Measurements from ENCODE around the gene AMPH. TPM values are rescaled to one million over a fixed set of nuclear protein-coding genes. Genes with fewer than 3 reads are reported as not detected.
A peak's percentile ranks its signal among the peaks of the same experiment; 100 is the strongest.

Gene AMPH
- polyA plus RNA-seq, 1 experiment, result 1.5 TPM

- CTCF ChIA-PET, result interaction anchor here (0.8 to 3.0 kb wide), 3 partner anchors 11 to 269 kb away, joined by 3 to 11 read pairs (median 5); no protein-coding TSS in a partner anchor
- peak; percentile 51 for TF ChIP-seq CTCF (IDR thresholded peaks at IDR 0.05; ENCODE audit: insufficient read depth, low read depth, low read length)
- Histone ChIP-seq H3K4me3 (ENCODE audit: low read depth, low read length) (no peak overlapping the region), H3K36me3 (ENCODE audit: control insufficient read depth, insufficient read depth, low read length) (no peaks in the 10 kb centered on the region), H3K27me3 (ENCODE audit: control insufficient read depth, insufficient read depth, low read length) (no peaks in the 10 kb centered on the region; the same call in 1 of the 2 replicates)
- no peak for DNase-seq (ENCODE audit: low read depth)
- POLR2A ChIA-PET, result no interaction called here
Observed at GRCh38 chr7:38374507-38374906, 256.7 kb downstream of the AMPH start.

GRCh38 chr7:38373155-38373554 lies 258.0 kb downstream of the AMPH start:
- no peaks in the 10 kb centered on the region for H3K36me3 ChIP-seq (ENCODE audit: control insufficient read depth, insufficient read depth, low read length)
- no peaks in the 10 kb centered on the region; the same call in 1 of the 2 replicates for H3K27me3 ChIP-seq (ENCODE audit: control insufficient read depth, insufficient read depth, low read length)
- no peak for TF ChIP-seq CTCF (IDR thresholded peaks at IDR 0.05; ENCODE audit: insufficient read depth, low read depth, low read length)
- ChIA-PET POLR2A (no interaction called here), CTCF (no interaction called here)
- no peak overlapping the region for H3K4me3 ChIP-seq (ENCODE audit: low read depth, low read length)
- no peak for DNase-seq (ENCODE audit: low read depth)

GRCh38 chr7:38372290-38372689 lies 258.9 kb downstream of the AMPH start:
- H3K36me3 ChIP-seq (ENCODE audit: control insufficient read depth, insufficient read depth, low read length), result no peaks in the 10 kb centered on the region
- ChIA-PET POLR2A (no interaction called here), CTCF (no interaction called here)
- no peaks in the 10 kb centered on the region; the same call in 1 of the 2 replicates for H3K27me3 ChIP-seq (ENCODE audit: control insufficient read depth, insufficient read depth, low read length)
- no peak for TF ChIP-seq CTCF (IDR thresholded peaks at IDR 0.05; ENCODE audit: insufficient read depth, low read depth, low read length)
- H3K4me3 ChIP-seq (ENCODE audit: low read depth, low read length), result no peak overlapping the region
- no peak for DNase-seq (ENCODE audit: low read depth)

GRCh38 chr7:38369816-38370493 lies 261.2 kb downstream of the AMPH start:
- H3K27me3 ChIP-seq (ENCODE audit: control insufficient read depth, insufficient read depth, low read length), result no peaks in the 10 kb centered on the region; the same call in 1 of the 2 replicates
- DNase-seq (ENCODE audit: low read depth), result no peak
- ChIA-PET POLR2A (no interaction called here), CTCF (interaction anchor here (0.6 to 4.6 kb wide), 32 partner anchors 9 to 468 kb away, joined by 3 to 77 read pairs (median 6); no protein-coding TSS in a partner anchor)
- H3K4me3 ChIP-seq (ENCODE audit: low read depth, low read length), result no peak overlapping the region
- TF ChIP-seq CTCF (IDR thresholded peaks at IDR 0.05; ENCODE audit: insufficient read depth, low read depth, low read length), result peak; percentile 94
- H3K36me3 ChIP-seq (ENCODE audit: control insufficient read depth, insufficient read depth, low read length), result no peaks in the 10 kb centered on the region

GRCh38 chr7:38368191-38368605 lies 263.0 kb downstream of the AMPH start:
- no peaks in the 10 kb centered on the region for H3K36me3 ChIP-seq (ENCODE audit: control insufficient read depth, insufficient read depth, low read length)
- DNase-seq (ENCODE audit: low read depth), result no peak
- POLR2A ChIA-PET, result no interaction called here
- peak; percentile 85 for TF ChIP-seq CTCF (IDR thresholded peaks at IDR 0.05; ENCODE audit: insufficient read depth, low read depth, low read length)
- H3K27me3 ChIP-seq (ENCODE audit: control insufficient read depth, insufficient read depth, low read length), result no peaks in the 10 kb centered on the region; the same call in 1 of the 2 replicates
- no peak overlapping the region for H3K4me3 ChIP-seq (ENCODE audit: low read depth, low read length)
- CTCF ChIA-PET, result interaction anchor here (0.6 to 4.6 kb wide), 21 partner anchors 11 to 308 kb away, joined by 3 to 77 read pairs (median 4); partner anchors contain the start of gene STARD3NL

All from BJ (cell line).